Left ventricle myocardium inferior (tissue), 1 donor: ENCODE measurements around the gene ZIC4. TPM values are rescaled to one million over a fixed set of nuclear protein-coding genes. Genes with fewer than 3 reads are reported as not detected.

Experiments
- DNase-seq: peaks from one replicate; pipeline ENCODE4 v3.0.0-alpha.2; 2020
- H3K27ac ChIP-seq: fragments of 200-600 bp; replicated peaks from 2 replicates; pipeline ENCODE4 v1.8.0; 2021
- H3K27me3 ChIP-seq: fragments of 200-600 bp; 2 replicates; pipeline ENCODE4 v1.8.0; 2021; ENCODE audit warnings: low read depth
- H3K36me3 ChIP-seq: fragments of 200-600 bp; 2 replicates; pipeline ENCODE4 v1.8.0; 2021
- H3K4me1 ChIP-seq: fragments of 200-600 bp; 2 replicates; pipeline ENCODE4 v1.8.0; 2021
- H3K4me3 ChIP-seq: fragments of 200-600 bp; 2 replicates; pipeline ENCODE4 v1.8.0; 2021; ENCODE audit warnings: mild to moderate bottlenecking, moderate library complexity
- H3K9me3 ChIP-seq: fragments of 200-600 bp; replicated peaks from 2 replicates; pipeline ENCODE4 v1.8.0; 2021
- CTCF ChIP-seq: fragments of 200-600 bp; IDR thresholded peaks from 2 replicates; pipeline ENCODE4 v1.8.0; 2021; ENCODE audit warnings: antibody characterized with exemption, mild to moderate bottlenecking, borderline replicate concordance
- intact Hi-C: fragments of 100-400 bp; cut with micrococcal nuclease; formaldehyde crosslinking; loops from one replicate; pipeline ENCODE4 v1.11.0; 2022
- total RNA-seq: library from RNA; stranded (reverse); fragmentation: NEBNext Ultra II Directional; extraction: Animal tissue kit (Norgen Biotek cat#: 25700); gene quantifications from one replicate; pipeline ENCODE4 v1.2.1, GENCODE V29; 2021
- donor health status: DM: no; HTN: yes; CAD: no; lungs with severe emphysema.

ZIC4 gene
- total RNA-seq, 1 donor from 2014 or later, result not detected

GRCh38 chr3:147385059-147386012 is 21.0 kb downstream of the ZIC4 start:
- TF ChIP-seq CTCF, result no peak
- H3K27me3 ChIP-seq, result peaks cover 100% of the 10 kb centered on the region

GRCh38 chr3:147384210-147385058 is 21.9 kb downstream of the ZIC4 start:
- no peak overlapping the region for H3K27ac ChIP-seq
- no peaks in the 10 kb centered on the region for H3K36me3 ChIP-seq
- peaks cover 100% of the 10 kb centered on the region for H3K27me3 ChIP-seq
- intact Hi-C loops, result no loop called here
- H3K4me1 ChIP-seq, result no peaks in the 10 kb centered on the region
- no peak overlapping the region for H3K4me3 ChIP-seq
- no peak for TF ChIP-seq CTCF
- H3K9me3 ChIP-seq, result no peaks in the 10 kb centered on the region
- DNase-seq, result no peak

More at GRCh38 chr3:147385059-147386012, 21.0 kb downstream of the ZIC4 start:
- H3K4me1 ChIP-seq, result no peaks in the 10 kb centered on the region
- no peak overlapping the region for H3K4me3 ChIP-seq
- H3K9me3 ChIP-seq, result no peaks in the 10 kb centered on the region
- intact Hi-C loops, result no loop called here
- H3K36me3 ChIP-seq, result no peaks in the 10 kb centered on the region
- DNase-seq, result no peak
- H3K27ac ChIP-seq, result no peak overlapping the region

GRCh38 chr3:147383617-147384016 is 22.7 kb downstream of the ZIC4 start:
- Histone ChIP-seq H3K27me3 (peaks cover 100% of the 10 kb centered on the region), H3K27ac (no peak overlapping the region), H3K36me3 (no peaks in the 10 kb centered on the region), H3K4me3 (no peak overlapping the region), H3K4me1 (no peaks in the 10 kb centered on the region), H3K9me3 (no peaks in the 10 kb centered on the region)
- no peak for TF ChIP-seq CTCF
- intact Hi-C loops, result no loop called here
- DNase-seq, result no peak

GRCh38 chr3:147381596-147381995 is 24.7 kb downstream of the ZIC4 start:
- TF ChIP-seq CTCF, result no peak
- no peak for DNase-seq
- no peak overlapping the region for H3K27ac ChIP-seq
- no peaks in the 10 kb centered on the region for H3K9me3 ChIP-seq
- no peaks in the 10 kb centered on the region for H3K4me1 ChIP-seq
- no peak overlapping the region for H3K4me3 ChIP-seq
- intact Hi-C loops, result no loop called here
- H3K27me3 ChIP-seq, result peaks cover 100% of the 10 kb centered on the region
- no peaks in the 10 kb centered on the region for H3K36me3 ChIP-seq

GRCh38 chr3:147380977-147381376 is 25.4 kb downstream of the ZIC4 start:
- TF ChIP-seq CTCF, result no peak
- H3K36me3 ChIP-seq, result no peaks in the 10 kb centered on the region
- H3K4me1 ChIP-seq, result no peaks in the 10 kb centered on the region
- no peak for DNase-seq
- peaks cover 100% of the 10 kb centered on the region for H3K27me3 ChIP-seq
- intact Hi-C loops, result no loop called here
- H3K27ac ChIP-seq, result no peak overlapping the region
- no peak overlapping the region for H3K4me3 ChIP-seq
- no peaks in the 10 kb centered on the region for H3K9me3 ChIP-seq
